ENCODE results near the gene KPNA3. TPM values are rescaled to one million over a fixed set of nuclear protein-coding genes. Genes with fewer than 3 reads are reported as not detected.

Gene KPNA3
- total RNA-seq, 2 donors from 2014 or later = 28.9 to 31.3 TPM

DNA sequence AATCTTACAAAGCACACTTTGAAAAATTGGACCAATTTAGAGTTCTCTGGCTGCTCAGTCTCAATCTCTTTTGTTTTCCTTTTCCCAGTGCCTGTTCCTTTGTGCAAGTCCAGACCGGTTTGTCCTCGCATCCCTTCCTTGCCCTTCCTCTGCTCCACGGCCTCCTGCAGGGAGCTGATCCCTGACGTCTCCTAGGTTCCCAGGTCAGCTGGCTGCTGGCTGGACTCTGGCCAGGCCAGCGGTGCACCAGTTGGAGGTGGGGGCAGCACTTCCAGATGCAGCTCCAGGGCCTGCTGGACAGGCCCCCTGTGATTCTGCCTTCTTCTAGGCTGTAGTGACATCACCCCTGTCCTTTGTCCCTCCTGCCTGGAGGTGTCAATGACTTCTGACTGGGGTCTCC is 44.0 kb upstream of the KPNA3 start:
- TF ChIP-seq, protein P1, sequence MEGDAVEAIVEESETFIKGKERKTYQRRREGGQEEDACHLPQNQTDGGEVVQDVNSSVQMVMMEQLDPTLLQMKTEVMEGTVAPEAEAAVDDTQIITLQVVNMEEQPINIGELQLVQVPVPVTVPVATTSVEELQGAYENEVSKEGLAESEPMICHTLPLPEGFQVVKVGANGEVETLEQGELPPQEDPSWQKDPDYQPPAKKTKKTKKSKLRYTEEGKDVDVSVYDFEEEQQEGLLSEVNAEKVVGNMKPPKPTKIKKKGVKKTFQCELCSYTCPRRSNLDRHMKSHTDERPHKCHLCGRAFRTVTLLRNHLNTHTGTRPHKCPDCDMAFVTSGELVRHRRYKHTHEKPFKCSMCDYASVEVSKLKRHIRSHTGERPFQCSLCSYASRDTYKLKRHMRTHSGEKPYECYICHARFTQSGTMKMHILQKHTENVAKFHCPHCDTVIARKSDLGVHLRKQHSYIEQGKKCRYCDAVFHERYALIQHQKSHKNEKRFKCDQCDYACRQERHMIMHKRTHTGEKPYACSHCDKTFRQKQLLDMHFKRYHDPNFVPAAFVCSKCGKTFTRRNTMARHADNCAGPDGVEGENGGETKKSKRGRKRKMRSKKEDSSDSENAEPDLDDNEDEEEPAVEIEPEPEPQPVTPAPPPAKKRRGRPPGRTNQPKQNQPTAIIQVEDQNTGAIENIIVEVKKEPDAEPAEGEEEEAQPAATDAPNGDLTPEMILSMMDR (IDR thresholded peaks at IDR 0.05) = no peak
- Histone ChIP-seq H3K9ac (ENCODE audit: low read depth in 2 of 2, low read length in 2 of 2) (no peak overlapping the region), H3K4me3 (no peak overlapping the region), H3K36me3 (no peaks in the 10 kb centered on the region), H3K9me3 (no peaks in the 10 kb centered on the region), H3K27ac (no peak overlapping the region), H3K27me3 (no peaks in the 10 kb centered on the region), H3K4me1 (no peaks in the 10 kb centered on the region)
- no peak for DNase-seq
- intact Hi-C loops (cut with DNase I) = no loop called here

DNA sequence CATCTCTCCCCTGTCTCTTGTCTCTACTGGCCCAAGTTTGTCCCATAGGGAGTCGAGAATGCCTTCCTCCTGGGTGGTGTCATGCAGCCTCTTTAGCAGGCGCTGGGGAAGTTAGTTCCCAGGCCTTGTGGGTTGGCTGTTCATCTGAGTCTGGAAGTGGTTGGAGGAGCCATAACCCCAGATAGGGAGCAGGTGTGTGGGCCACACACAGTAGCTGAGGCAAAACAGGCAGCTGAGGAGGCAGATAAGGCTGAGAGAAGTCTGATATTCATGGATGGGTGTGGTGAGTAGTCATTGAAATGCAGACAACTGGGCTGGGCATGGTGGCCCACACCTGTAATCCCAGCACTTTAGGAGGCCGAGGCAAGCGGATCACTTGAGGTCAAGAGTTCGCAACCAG is 40.9 kb upstream of the KPNA3 start:
- DNase-seq = no peak
- no peaks in the 10 kb centered on the region for H3K9me3 ChIP-seq
- H3K27me3 ChIP-seq = no peaks in the 10 kb centered on the region
- H3K4me1 ChIP-seq = no peaks in the 10 kb centered on the region
- H3K27ac ChIP-seq = no peak overlapping the region
- no peak overlapping the region for H3K9ac ChIP-seq (ENCODE audit: low read depth in 2 of 2, low read length in 2 of 2)
- H3K4me3 ChIP-seq = no peak overlapping the region
- TF ChIP-seq, protein P1 (IDR thresholded peaks at IDR 0.05) = no peak
- no peaks in the 10 kb centered on the region for H3K36me3 ChIP-seq
- intact Hi-C loops (cut with DNase I) = no loop called here

DNA sequence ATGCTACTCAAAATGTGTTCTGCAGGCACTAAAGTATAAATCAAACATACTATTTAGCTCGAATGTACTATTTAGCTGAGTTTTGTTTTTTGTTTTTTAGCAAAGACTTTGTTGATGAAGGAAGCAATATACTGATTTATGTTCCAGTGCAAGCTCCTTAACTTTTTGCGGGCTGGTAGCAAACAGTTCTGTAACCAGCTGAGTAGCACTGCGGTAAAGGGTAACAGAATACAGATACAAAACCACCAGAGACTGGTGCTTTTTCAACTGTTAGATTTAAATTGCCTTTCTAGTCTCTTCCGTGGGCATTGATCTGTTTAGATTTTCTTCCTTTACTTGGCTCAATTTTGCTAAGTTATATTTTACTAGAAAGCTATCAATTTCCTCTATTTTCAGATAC is 39.0 kb upstream of the KPNA3 start:
- no peak overlapping the region for H3K9ac ChIP-seq (ENCODE audit: low read depth in 2 of 2, low read length in 2 of 2)
- no peaks in the 10 kb centered on the region for H3K4me1 ChIP-seq
- intact Hi-C loops (cut with DNase I) = no loop called here

DNA sequence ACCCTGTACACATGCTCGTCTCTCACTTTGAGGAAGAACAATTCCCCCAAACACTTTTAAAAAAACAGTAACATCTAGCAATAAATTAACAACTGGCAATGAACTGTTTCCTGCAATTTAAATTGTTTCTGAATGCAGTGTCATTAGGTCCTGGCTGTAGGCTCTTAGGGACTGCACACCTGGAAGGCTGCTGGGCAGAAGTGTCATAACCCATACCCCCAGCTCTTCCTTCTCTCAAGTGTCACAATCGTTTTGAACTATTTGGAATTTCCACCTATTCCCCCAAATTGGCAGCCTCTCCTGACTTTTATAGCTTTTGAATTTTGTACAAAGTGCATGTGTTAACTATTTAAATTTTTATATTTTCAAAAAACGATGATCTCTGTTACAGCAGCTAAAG is 38.2 kb upstream of the KPNA3 start:
- H3K9ac ChIP-seq (ENCODE audit: low read depth in 2 of 2, low read length in 2 of 2) = no peak overlapping the region
- H3K4me3 ChIP-seq = no peak overlapping the region
- no peaks in the 10 kb centered on the region for H3K36me3 ChIP-seq
- TF ChIP-seq, protein P1 (IDR thresholded peaks at IDR 0.05) = no peak
- intact Hi-C loops (cut with DNase I) = no loop called here
- no peak overlapping the region for H3K27ac ChIP-seq
- DNase-seq = no peak
- no peaks in the 10 kb centered on the region for H3K9me3 ChIP-seq
- no peaks in the 10 kb centered on the region for H3K27me3 ChIP-seq
- no peaks in the 10 kb centered on the region for H3K4me1 ChIP-seq

More for the DNA sequence above, 39.0 kb upstream of the KPNA3 start:
- no peaks in the 10 kb centered on the region for H3K27me3 ChIP-seq
- no peak overlapping the region for H3K4me3 ChIP-seq
- no peaks in the 10 kb centered on the region for H3K9me3 ChIP-seq
- no peak overlapping the region for H3K27ac ChIP-seq
- DNase-seq = no peak
- TF ChIP-seq, protein P1 (IDR thresholded peaks at IDR 0.05) = no peak
- no peaks in the 10 kb centered on the region for H3K36me3 ChIP-seq

DNA sequence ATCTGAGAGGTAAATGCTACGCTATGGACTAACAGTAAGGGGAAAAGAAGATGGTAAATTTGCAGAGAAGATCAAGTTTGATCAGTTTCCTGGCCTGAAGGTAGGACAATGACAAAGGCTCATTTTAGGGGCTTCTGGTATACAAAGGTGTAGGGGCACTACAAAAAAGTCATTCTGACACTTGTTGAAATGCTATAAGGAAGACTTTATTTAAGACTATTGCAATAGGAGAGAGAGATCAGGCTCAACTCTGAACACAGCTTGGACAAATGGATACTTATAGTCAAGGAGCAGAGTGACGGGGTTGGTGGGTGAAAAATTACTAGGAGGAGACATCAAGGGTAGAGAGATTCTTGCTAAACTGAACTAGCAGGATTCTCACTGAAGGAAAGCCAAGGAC is 37.2 kb upstream of the KPNA3 start:
- Histone ChIP-seq H3K9me3 (no peaks in the 10 kb centered on the region), H3K36me3 (no peaks in the 10 kb centered on the region), H3K4me3 (no peak overlapping the region), H3K4me1 (no peaks in the 10 kb centered on the region), H3K27ac (no peak overlapping the region), H3K27me3 (no peaks in the 10 kb centered on the region), H3K9ac (ENCODE audit: low read depth in 2 of 2, low read length in 2 of 2) (no peak overlapping the region)
- TF ChIP-seq, protein P1 (IDR thresholded peaks at IDR 0.05) = no peak
- DNase-seq = no peak
- intact Hi-C loops (cut with DNase I) = no loop called here

DNA sequence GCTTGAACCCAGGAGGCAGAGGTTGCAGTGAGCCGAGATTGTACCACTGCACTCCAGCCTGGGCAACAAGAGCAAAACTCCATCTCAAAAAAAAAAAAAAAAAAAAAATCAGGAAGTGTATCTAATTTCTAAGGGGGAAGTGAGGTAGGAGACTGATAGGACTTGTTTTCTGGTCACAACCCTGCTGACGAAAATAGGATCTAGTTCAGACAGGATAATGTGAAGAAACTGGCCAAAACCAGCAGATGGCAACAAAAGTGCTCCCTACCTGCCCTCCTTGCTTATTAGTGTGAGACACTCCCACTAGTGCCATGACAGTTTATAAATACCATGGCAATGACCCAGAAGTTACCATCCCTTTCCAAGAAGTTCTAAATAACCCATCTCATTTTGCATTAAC is 36.0 kb upstream of the KPNA3 start:
- intact Hi-C loops (cut with DNase I) = no loop called here
- Histone ChIP-seq H3K9me3 (no peaks in the 10 kb centered on the region), H3K4me3 (no peak overlapping the region), H3K27me3 (no peaks in the 10 kb centered on the region), H3K9ac (ENCODE audit: low read depth in 2 of 2, low read length in 2 of 2) (no peak overlapping the region), H3K36me3 (no peaks in the 10 kb centered on the region), H3K27ac (no peak overlapping the region), H3K4me1 (no peaks in the 10 kb centered on the region)
- TF ChIP-seq, protein P1 (IDR thresholded peaks at IDR 0.05) = no peak
- no peak for DNase-seq
